ENCODE measurements around the gene NTRK3. TPM values are rescaled to one million over a fixed set of nuclear protein-coding genes. Genes with fewer than 3 reads are reported as not detected.
A peak's percentile ranks its signal among the peaks of the same experiment; 100 is the strongest.

The NTRK3 gene
- total and polyA plus RNA-seq, 2 experiments from 2014 or later, result not detected

DNA sequence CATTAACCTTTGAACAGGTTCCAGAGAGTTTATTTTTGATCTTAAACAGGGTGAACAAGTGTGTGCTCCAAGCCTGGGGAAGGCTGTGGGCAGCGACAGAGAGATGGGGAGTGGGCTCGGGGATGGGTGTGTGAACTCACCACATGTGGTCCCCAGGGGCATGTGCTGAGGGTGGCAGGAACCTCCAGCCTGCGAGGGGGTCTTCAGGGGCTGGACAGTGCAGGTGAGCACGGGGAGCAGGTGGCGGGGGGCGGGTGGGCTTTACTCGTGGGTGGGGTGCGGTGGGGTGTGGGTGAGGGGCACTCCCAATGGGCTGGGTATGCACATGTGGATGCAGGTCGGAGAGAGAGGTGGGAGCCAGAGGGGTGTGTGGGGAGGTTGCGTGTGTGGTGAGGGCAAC, 9.6 kb upstream of the NTRK3 start:
- Histone ChIP-seq H3K79me2 (ENCODE audit: insufficient read depth) (no peaks in the 10 kb centered on the region), H3K27me3 (replicated peaks; ENCODE audit: insufficient read depth) (no peaks in the 10 kb centered on the region; the same call in 1 of the 2 replicates), H3K9me3 (ENCODE audit: low read depth) (no peaks in the 10 kb centered on the region), H2AFZ (no peak overlapping the region), H3F3A (ENCODE audit: insufficient read depth) (no peaks in the 10 kb centered on the region), H4K20me1 (ENCODE audit: insufficient read depth) (no peaks in the 10 kb centered on the region), H3K27ac (no peak overlapping the region), H3K36me3 (ENCODE audit: low read depth) (no peaks in the 10 kb centered on the region), H3K4me1 (ENCODE audit: insufficient read depth) (no peaks in the 10 kb centered on the region), H3K9ac (no peak overlapping the region), H3K4me2 (ENCODE audit: unreplicated experiment) (no peak overlapping the region), H3K9me2 (ENCODE audit: insufficient read depth) (no peaks in the 10 kb centered on the region), H3K4me3 (no peak overlapping the region)
- no peak for DNase-seq
- 39 to 53% methylated on average over 3 to 10 of the region's 10 CpGs for WGBS, 2 experiments (ENCODE audit: low coverage in 1 of 2, low lambda C conversion rate in 2 of 2, missing lambda C conversion rate in 2 of 2)
- no peak for TF ChIP-seq EZH2phosphoT487 (IDR thresholded peaks at IDR 0.05; ENCODE audit: insufficient read depth, low read depth)
- TF ChIP-seq EZH2 (IDR thresholded peaks at IDR 0.05; ENCODE audit: insufficient read depth, poor library complexity, severe bottlenecking), result no peak
- in situ Hi-C loops (cut with MboI), result loop anchor here (25.0 kb wide), 1 partner anchor 171 kb away; no protein-coding TSS in a partner anchor

GRCh38 chr15:88264622-88265021, 8.1 kb upstream of the NTRK3 start:
- Histone ChIP-seq H3K27ac (no peak overlapping the region), H3K79me2 (ENCODE audit: insufficient read depth) (no peaks in the 10 kb centered on the region), H3K9me3 (ENCODE audit: low read depth) (no peaks in the 10 kb centered on the region), H3K9me2 (ENCODE audit: insufficient read depth) (no peaks in the 10 kb centered on the region), H3K36me3 (ENCODE audit: low read depth) (no peaks in the 10 kb centered on the region), H3K27me3 (replicated peaks; ENCODE audit: insufficient read depth) (peaks cover 11% of the 10 kb centered on the region; the same call in 1 of the 2 replicates), H3K9ac (no peak overlapping the region), H3K4me3 (no peak overlapping the region), H4K20me1 (ENCODE audit: insufficient read depth) (no peaks in the 10 kb centered on the region), H2AFZ (no peak overlapping the region), H3F3A (ENCODE audit: insufficient read depth) (no peaks in the 10 kb centered on the region), H3K4me2 (ENCODE audit: unreplicated experiment) (no peak overlapping the region), H3K4me1 (ENCODE audit: insufficient read depth) (no peaks in the 10 kb centered on the region)
- in situ Hi-C loops (cut with MboI), result loop anchor here (25.0 kb wide), 1 partner anchor 173 kb away; no protein-coding TSS in a partner anchor
- TF ChIP-seq EZH2 (IDR thresholded peaks at IDR 0.05; ENCODE audit: insufficient read depth, poor library complexity, severe bottlenecking) (no peak), EZH2phosphoT487 (IDR thresholded peaks at IDR 0.05; ENCODE audit: insufficient read depth, low read depth) (no peak)
- WGBS, 2 experiments (ENCODE audit: low coverage in 1 of 2, low lambda C conversion rate in 2 of 2, missing lambda C conversion rate in 2 of 2), result 37 to 40% methylated on average over 4 of the region's 4 CpGs
- no peak for DNase-seq

DNA sequence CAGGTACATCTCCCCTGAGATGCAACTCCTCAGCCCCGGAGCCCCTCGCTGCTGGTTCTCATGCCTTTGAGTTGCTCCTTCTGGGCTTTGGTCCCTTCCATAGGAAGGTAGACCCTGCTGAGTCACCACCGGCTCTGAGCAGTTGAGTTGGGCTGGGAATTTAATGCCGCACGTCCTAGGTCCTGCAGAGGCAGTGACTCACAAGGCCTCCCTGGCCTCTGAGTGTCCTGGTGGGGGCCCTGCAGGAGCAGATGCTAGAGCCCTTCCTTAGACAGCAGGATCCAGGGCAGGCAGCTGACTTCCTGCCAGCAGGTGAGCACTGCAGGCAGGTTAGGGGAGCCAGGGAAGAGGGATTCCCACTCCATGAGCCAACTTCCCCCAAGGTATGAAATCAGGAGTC, 5.5 kb upstream of the NTRK3 start:
- no peaks in the 10 kb centered on the region for H3K36me3 ChIP-seq (ENCODE audit: low read depth)
- H3K27me3 ChIP-seq (replicated peaks; ENCODE audit: insufficient read depth), result peaks cover 35% of the 10 kb centered on the region
- no peak overlapping the region for H2AFZ ChIP-seq
- no peak overlapping the region for H3K27ac ChIP-seq
- no peaks in the 10 kb centered on the region for H3F3A ChIP-seq (ENCODE audit: insufficient read depth)
- H3K9me2 ChIP-seq (ENCODE audit: insufficient read depth), result no peaks in the 10 kb centered on the region
- TF ChIP-seq EZH2 (IDR thresholded peaks at IDR 0.05; ENCODE audit: insufficient read depth, poor library complexity, severe bottlenecking) (no peak), EZH2phosphoT487 (IDR thresholded peaks at IDR 0.05; ENCODE audit: insufficient read depth, low read depth) (no peak)
- H3K4me2 ChIP-seq (ENCODE audit: unreplicated experiment), result no peak overlapping the region
- no peaks in the 10 kb centered on the region for H3K79me2 ChIP-seq (ENCODE audit: insufficient read depth)
- no peak overlapping the region for H3K4me3 ChIP-seq
- in situ Hi-C loops (cut with MboI), result loop anchor here (25.0 kb wide), 1 partner anchor 175 kb away; no protein-coding TSS in a partner anchor
- no peaks in the 10 kb centered on the region for H4K20me1 ChIP-seq (ENCODE audit: insufficient read depth)
- H3K9ac ChIP-seq, result no peak overlapping the region
- no peaks in the 10 kb centered on the region for H3K9me3 ChIP-seq (ENCODE audit: low read depth)
- no peaks in the 10 kb centered on the region for H3K4me1 ChIP-seq (ENCODE audit: insufficient read depth)
- DNase-seq, result no peak
- WGBS, 2 experiments (ENCODE audit: low coverage in 1 of 2, low lambda C conversion rate in 2 of 2, missing lambda C conversion rate in 2 of 2), result 66 to 75% methylated on average over 5 of the region's 5 CpGs

- Histone ChIP-seq H3K27ac (no peak overlapping the region), H4K20me1 (ENCODE audit: insufficient read depth) (no peaks in the 10 kb centered on the region), H3K36me3 (ENCODE audit: low read depth) (no peaks in the 10 kb centered on the region), H3K79me2 (ENCODE audit: insufficient read depth) (no peaks in the 10 kb centered on the region), H3K9me2 (ENCODE audit: insufficient read depth) (no peaks in the 10 kb centered on the region), H3F3A (ENCODE audit: insufficient read depth) (no peaks in the 10 kb centered on the region), H3K9me3 (ENCODE audit: low read depth) (no peaks in the 10 kb centered on the region), H3K4me2 (ENCODE audit: unreplicated experiment) (no peak overlapping the region), H3K9ac (no peak overlapping the region), H3K4me1 (ENCODE audit: insufficient read depth) (no peaks in the 10 kb centered on the region), H3K4me3 (no peak overlapping the region), H3K27me3 (replicated peaks; ENCODE audit: insufficient read depth) (peaks cover 56% of the 10 kb centered on the region), H2AFZ (no peak overlapping the region)
- in situ Hi-C loops (cut with MboI), result loop anchor here (25.0 kb wide), 1 partner anchor 179 kb away; no protein-coding TSS in a partner anchor
- TF ChIP-seq EZH2 (IDR thresholded peaks at IDR 0.05; ENCODE audit: insufficient read depth, poor library complexity, severe bottlenecking) (no peak), EZH2phosphoT487 (IDR thresholded peaks at IDR 0.05; ENCODE audit: insufficient read depth, low read depth) (no peak)
- peak; percentile 32 for DNase-seq
- WGBS, 2 experiments (ENCODE audit: low coverage in 1 of 2, low lambda C conversion rate in 2 of 2, missing lambda C conversion rate in 2 of 2), result 18% methylated on average over 17 of the region's 17 CpGs
These were observed 1.6 kb upstream of the NTRK3 start for GRCh38 chr15:88258093-88258641.
